ENCODE measurements around the gene SPDYE2B. TPM values are rescaled to one million over a fixed set of nuclear protein-coding genes. Genes with fewer than 3 reads are reported as not detected.
"Not testable (repeated sequence)": the region's sequence is repeated elsewhere in the genome, so short reads cannot be mapped to it uniquely, and the experiment has no call there.

SPDYE2B gene, protein sequence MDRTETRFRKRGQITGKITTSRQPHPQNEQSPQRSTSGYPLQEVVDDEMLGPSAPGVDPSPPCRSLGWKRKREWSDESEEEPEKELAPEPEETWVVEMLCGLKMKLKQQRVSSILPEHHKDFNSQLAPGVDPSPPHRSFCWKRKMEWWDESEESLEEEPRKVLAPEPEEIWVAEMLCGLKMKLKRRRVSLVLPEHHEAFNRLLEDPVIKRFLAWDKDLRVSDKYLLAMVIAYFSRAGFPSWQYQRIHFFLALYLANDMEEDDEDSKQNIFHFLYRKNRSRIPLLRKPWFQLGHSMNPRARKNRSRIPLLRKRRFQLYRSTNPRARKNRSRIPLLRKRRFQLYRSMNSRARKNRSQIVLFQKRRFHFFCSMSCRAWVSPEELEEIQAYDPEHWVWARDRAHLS
- not detected for total RNA-seq
- not detected for polyA plus RNA-seq

DNA sequence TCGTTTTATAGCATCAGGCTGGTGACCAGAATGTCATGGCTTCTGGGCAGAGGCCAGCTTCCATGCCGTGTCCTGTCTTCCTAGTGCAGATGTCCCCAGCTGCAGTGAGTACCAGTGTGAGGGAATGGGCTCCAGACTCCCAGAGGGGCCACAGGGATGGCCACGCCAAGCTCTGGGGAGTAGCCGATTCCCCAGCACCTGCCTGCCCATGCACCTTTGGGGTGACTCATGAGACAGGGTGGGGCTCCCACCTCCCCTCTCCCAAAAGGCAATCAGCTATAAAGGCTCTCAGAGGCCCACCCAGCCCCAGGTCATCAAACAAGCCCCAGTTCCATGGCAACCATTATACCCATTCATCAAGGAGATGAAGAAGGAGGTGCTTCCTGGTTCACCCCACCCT is at the start of gene SPDYE2B:
Gene SPDYE2B (plus strand): TSS at position 396 of the 400 bp plus-strand sequence. CDS start 2,030 bp downstream, outside the sequence.
- DNase-seq: not testable (repeated sequence)

DNA sequence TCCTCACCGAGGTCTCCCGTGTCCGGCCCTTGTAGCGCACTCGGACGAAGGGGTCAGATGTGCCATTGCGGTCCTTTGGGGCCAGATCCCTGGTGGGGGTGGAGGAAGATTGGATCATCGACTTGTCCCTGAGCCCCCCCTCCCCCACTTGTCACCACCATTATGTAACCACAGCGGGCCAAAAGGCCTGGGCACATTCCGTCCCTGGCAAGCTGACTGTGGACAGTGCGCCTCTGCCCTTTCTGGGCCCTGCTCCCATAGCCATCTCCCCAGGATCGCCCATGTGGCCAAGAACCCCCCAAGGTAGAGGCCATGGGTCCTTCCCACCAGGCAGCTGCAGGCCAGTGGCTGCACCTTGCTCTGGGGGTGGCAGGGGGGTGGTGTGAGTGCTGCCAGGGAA is 47.8 kb upstream of the SPDYE2B start:
- H3K9me3 ChIP-seq; intact Hi-C loops (cut with DNase I); H3K27me3 ChIP-seq: not testable (repeated sequence)

More for the DNA sequence above, at the start of gene SPDYE2B:
- H3K27me3 ChIP-seq; H3K4me1 ChIP-seq; intact Hi-C loops (cut with DNase I); H3K9me3 ChIP-seq; H3K36me3 ChIP-seq; H3K27ac ChIP-seq; H3K4me3 ChIP-seq: not testable (repeated sequence)
- no CpG with 5 or more reads among the region's 4 CpGs for WGBS, 2 donors

DNA sequence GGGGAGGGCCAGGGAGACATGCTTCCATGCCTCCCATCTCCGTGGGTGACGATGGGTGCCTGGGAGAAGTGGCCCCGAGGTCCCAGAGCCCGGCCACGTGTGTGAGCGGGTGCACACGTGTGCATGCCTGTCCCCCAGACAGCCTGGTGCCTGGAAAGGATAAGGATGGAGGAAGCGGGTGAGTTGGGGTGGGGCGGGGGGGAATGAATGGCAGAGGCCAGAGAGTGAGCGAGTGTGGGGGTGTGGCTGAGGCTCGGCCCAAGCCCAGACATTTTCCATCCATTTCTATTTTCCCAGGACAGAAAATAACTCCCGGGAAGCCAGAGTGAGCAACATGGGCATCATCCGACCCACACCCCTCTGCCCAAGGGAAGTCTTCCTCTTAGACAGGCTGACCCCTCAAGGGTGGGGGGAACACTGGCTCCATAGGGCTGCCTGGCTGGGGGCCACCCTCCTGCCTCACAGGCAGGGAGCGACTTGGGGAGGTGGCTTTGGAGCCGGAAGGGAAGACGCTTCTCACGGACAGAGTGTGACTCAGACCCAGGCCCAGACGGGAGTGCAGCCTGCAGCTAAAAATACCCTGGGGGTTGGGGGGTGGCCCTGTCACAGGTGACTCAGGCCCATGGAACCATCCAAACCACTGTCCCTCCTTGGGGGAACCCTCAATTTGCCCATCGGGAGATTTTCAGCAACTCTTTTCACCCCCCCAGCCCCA is 45.5 kb upstream of the SPDYE2B start:
- H3K27ac ChIP-seq; H3K4me3 ChIP-seq; H3K4me1 ChIP-seq; H3K9me3 ChIP-seq; intact Hi-C loops (cut with DNase I); DNase-seq; H3K36me3 ChIP-seq; H3K27me3 ChIP-seq: not testable (repeated sequence)
- WGBS, 2 donors: 55 to 80% methylated on average over 5 of the region's 19 CpGs

More for the DNA sequence above, 47.8 kb upstream of the SPDYE2B start:
- not testable (repeated sequence) for H3K4me1 ChIP-seq, H3K27ac ChIP-seq, DNase-seq, H3K4me3 ChIP-seq, H3K36me3 ChIP-seq
- WGBS, 2 donors: no CpG with 5 or more reads among the region's 12 CpGs

DNA sequence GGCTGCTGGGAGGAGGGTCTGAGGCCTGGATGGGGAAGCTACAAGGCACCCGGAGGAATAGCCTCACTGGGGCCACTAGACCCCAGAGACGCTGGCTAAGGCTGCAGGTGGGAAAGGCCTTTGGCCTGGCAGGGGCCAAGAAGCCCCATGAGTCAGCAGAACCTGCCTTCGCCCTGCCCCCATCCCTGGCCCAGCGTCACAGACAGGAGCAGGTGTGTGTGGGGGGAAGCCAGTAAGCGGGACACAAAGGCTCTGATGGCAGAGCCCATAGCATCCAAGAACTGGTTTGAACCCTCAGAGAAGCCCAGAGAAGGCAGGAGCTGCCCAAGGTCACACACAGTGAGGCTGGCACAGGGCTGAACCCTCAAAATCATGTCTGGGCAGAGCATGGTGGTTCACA is 43.3 kb upstream of the SPDYE2B start:
- H3K36me3 ChIP-seq; H3K4me1 ChIP-seq; DNase-seq; H3K9me3 ChIP-seq; H3K27me3 ChIP-seq; intact Hi-C loops (cut with DNase I); H3K4me3 ChIP-seq; H3K27ac ChIP-seq: not testable (repeated sequence)
- WGBS, 2 donors: no CpG with 5 or more reads among the region's 5 CpGs

DNA sequence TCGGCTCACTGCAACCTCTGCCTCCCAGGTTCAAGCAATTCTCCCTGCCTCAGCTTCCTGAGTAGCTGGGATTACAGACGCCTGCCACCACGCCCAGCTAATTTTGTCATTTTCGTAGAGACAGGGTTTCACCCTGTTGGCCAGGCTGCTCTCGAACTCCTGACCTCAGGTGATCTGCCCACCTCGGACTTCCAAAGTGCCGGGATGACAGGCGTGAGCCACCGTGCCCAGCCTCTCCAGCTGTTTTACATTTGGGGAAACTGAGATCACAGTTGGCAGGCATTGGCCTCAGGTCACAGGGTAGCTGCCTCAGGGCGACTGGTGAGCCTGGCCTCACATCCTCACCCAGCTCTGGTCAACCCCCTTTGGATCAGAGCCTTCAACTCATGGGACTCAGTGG is 40.4 kb upstream of the SPDYE2B start:
- H3K4me1 ChIP-seq; H3K27me3 ChIP-seq; H3K27ac ChIP-seq; H3K9me3 ChIP-seq; intact Hi-C loops (cut with DNase I); H3K36me3 ChIP-seq; H3K4me3 ChIP-seq: not testable (repeated sequence)
- DNase-seq: peak; percentile 22
- WGBS, 2 donors: 62 to 88% methylated on average over 5 of the region's 10 CpGs

DNA sequence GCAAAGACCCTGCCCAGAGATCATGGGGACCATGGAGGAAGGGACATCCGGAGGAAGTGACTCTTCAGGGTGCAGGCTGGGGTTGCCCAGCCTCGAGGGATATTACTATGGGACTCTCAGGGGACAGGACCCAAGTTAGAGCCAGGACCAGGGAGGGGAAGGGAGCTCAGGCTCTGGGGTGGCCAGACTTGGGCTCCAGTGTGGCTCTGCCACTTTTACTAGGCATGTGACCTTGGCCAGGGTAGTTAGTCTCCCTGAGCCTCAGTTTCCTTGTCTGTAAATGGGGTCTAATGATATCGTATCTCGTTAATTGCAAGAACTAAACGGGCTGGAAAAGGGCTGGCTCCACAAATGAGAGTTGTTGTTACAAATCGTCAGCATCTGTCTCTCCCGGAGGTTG is 39.7 kb upstream of the SPDYE2B start:
- WGBS, 2 donors: no CpG with 5 or more reads among the region's 7 CpGs
- peak; percentile 14 for DNase-seq
- H3K4me3 ChIP-seq; H3K27me3 ChIP-seq; H3K4me1 ChIP-seq; H3K36me3 ChIP-seq; intact Hi-C loops (cut with DNase I); H3K9me3 ChIP-seq: not testable (repeated sequence)
- peak overlapping the region in 1 of 4 donors; percentile 45 for H3K27ac ChIP-seq

DNA sequence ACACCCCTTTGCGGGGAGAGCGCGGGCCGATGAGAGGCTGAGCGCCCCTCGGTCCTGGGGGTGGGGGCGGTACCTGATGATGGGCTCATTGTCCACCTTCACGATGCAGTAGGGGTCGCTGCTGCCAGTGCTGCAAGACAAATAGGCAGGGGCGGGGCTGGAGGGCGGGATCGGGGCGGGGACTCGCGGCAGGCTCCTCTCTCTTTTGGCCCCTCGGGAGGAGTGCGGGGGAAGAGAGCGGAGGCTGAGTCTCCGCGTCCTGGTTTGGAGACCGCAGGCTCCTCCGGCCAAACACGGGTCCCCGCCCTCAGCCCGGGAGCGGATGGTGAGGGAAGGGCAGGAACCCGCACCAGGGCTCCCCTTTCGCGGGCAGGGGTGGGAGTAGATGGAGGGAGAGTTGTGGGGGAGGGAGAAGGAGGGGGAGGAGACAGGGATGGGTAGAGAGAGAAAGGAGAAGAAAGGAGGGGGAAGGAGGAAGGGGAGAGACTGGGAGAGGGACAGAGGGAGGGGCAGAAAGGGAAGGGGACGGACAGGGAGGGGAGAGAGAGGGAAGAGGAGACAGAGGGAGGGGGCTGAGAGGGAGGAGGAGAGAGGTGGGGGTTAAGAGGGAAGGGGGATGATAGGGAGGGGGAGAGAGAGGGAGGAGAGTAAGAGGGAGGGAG is 39.0 kb upstream of the SPDYE2B start:
- intact Hi-C loops (cut with DNase I); DNase-seq; H3K27ac ChIP-seq; H3K4me3 ChIP-seq; H3K36me3 ChIP-seq; H3K4me1 ChIP-seq; H3K27me3 ChIP-seq; H3K9me3 ChIP-seq: not testable (repeated sequence)
- WGBS, 2 donors: no CpG with 5 or more reads among the region's 30 CpGs

DNA sequence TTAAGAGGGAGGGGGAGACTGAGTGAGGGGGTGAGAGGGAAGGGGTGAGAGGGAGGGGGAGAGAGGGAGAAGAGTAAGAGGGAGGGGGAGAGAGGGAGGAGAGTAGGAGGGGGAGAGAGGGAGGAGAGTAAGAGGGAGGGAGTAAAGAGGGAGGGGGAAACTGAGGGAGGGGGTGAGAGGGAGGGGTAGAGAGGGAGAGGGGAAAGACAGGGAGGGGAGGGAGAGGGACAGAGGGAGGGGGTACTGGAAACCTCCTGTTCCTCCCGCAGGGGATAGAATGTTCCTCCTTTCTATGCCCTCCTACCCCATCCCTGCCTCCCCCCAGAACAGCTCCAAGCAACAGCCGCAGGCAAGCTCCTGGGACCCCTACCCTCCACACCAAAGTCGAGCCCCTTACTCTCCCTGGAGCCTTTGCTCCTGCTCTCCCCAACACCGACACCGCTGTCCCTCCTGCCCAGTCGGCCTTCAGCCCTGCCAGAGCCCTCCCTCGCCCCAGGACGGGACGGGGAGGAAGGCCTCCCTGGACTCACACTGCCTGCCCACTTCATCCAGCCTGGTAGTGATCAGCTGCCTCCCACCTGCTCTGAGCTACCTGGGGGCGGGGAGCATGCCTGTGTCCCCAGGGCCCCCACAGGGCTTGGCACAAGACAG is 38.3 kb upstream of the SPDYE2B start:
- peak overlapping the region in 3 of 4 donors; percentile 48 to 71 (median 69) for H3K27ac ChIP-seq

DNA sequence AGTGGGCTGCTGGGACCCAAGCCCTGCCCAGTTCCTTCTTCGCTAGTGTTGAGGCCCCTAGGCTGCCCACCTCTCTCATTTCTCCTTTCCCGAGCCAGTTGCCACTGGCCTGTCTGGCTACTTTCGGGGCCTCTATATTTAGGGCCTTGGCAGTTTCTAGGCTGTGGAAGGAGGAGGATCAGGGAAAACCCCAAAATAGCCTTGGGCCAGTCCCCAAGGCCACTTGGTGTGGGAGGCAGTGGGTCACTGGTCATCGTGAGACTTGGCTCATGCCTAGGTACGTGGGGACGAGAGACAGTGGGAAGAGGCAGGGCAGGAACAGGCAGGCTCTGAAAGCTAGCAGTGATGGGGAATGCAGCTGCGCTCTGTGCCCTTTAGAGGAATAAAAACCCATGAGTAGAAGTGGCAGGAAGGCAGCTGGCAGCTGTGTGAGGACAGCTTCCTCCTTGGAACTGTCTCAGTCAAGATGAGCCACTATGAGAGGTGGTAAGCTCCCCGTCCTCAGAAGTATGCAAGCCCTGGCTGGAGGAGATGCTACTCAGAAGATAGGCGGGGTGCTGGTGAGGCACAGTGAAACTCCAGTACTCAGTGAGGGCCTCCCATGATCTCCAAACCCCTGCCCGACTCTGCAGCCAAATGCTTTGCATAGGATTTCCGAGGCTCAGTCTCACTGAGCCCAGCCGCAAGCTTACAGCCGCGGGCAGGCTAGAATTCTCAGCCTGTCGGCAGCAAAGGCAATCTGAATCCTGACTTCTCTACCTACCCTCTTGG is 36.4 kb upstream of the SPDYE2B start:
- DNase-seq: peak; percentile 27
- H3K36me3 ChIP-seq; H3K4me3 ChIP-seq; H3K27me3 ChIP-seq; H3K4me1 ChIP-seq; intact Hi-C loops (cut with DNase I); H3K9me3 ChIP-seq: not testable (repeated sequence)
- 74 to 78% methylated on average over 4 of the region's 15 CpGs for WGBS, 2 donors
- peak overlapping the region in 2 of 4 donors; percentile 69 to 73 for H3K27ac ChIP-seq

More for the DNA sequence above, 38.3 kb upstream of the SPDYE2B start:
- H3K4me1 ChIP-seq; H3K27me3 ChIP-seq; intact Hi-C loops (cut with DNase I); H3K9me3 ChIP-seq; H3K36me3 ChIP-seq: not testable (repeated sequence)
- peak; percentile 64 for DNase-seq
- peak overlapping the region in 1 of 4 donors; percentile 15 for H3K4me3 ChIP-seq
- 50% methylated on average over 7 to 8 of the region's 10 CpGs for WGBS, 2 donors

DNA sequence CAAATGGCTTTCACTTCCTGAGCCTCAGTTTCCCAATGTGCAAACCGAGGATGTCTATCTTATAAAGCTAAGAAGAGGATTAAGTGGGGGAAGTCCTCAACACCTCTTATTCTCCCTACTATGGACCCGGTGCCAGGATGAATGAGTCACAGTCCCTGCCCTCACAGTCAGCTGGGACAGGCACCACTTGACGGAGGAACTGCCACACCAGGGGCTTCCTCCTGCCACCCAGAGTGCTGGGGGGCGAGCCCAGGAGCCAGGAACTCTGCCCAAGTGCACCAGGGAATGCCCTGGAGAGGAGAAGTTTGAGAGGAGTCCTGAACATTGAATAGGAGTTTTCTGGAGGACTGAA is 35.8 kb upstream of the SPDYE2B start:
- DNase-seq; H3K4me1 ChIP-seq; H3K36me3 ChIP-seq; H3K9me3 ChIP-seq; H3K27ac ChIP-seq; H3K4me3 ChIP-seq; intact Hi-C loops (cut with DNase I); H3K27me3 ChIP-seq: not testable (repeated sequence)
- WGBS, 2 donors: no CpG with 5 or more reads among the region's 4 CpGs

DNA sequence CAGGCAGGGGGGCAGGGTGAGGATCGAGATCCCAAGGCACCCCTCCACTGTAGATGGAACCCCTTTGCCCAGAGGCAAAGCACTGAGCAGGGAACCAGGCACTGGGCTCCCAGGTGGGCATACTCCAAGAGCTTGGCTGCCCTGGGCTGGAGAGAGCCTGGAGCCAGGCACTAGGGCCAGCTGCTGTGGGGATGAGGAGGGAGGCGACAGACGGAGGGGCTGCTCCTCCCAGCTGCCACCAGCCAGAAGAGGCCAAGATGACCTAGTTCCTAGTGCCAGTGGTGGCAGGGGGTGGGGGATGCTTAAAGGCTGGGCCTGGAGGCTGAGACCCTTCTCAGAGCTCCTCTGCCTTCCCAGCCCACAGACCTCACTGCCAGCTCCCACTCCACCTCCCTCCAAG is 35.2 kb upstream of the SPDYE2B start:
- H3K36me3 ChIP-seq; H3K27ac ChIP-seq; intact Hi-C loops (cut with DNase I); H3K4me3 ChIP-seq; DNase-seq; H3K4me1 ChIP-seq; H3K9me3 ChIP-seq; H3K27me3 ChIP-seq: not testable (repeated sequence)
- no CpG with 5 or more reads among the region's 3 CpGs for WGBS, 2 donors

DNA sequence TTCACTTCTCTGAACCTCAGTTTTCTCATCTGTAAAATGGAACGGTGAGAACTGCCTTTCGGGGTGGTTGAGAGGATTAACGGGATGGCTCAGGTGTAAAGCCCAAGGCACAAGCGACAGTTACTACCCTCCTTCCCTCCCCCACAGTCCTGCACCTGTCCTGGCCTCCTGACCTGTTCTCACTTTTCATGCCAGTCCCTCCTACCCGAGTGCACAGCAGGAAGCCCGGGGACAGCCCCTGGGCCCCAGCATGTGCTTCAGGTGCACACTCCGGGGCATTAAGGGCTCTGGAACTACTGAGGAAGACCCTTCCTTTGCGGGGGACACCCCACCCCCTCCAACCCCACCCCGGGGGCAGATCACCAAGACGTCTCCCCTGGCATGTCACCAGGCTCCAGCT is 34.2 kb upstream of the SPDYE2B start:
- H3K27ac ChIP-seq; H3K36me3 ChIP-seq; DNase-seq; H3K27me3 ChIP-seq; intact Hi-C loops (cut with DNase I); H3K9me3 ChIP-seq; H3K4me3 ChIP-seq; H3K4me1 ChIP-seq: not testable (repeated sequence)
- no CpG with 5 or more reads among the region's 10 CpGs for WGBS, 2 donors

Data from sigmoid colon (tissue), 7 donors.